ENCODE measurements around the gene GABRB2. TPM values are rescaled to one million over a fixed set of nuclear protein-coding genes. Genes with fewer than 3 reads are reported as not detected.
"Not testable (repeated sequence)": the region's sequence is repeated elsewhere in the genome, so short reads cannot be mapped to it uniquely, and the experiment has no call there.

The GABRB2 gene
- total RNA-seq, 1 experiment from 2014 or later = not detected

GRCh38 chr5:161297388-161297787, 249.1 kb downstream of the GABRB2 start:
- H3K4me1 ChIP-seq (ENCODE audit: control insufficient read depth in 1 of 2, insufficient read depth in 2 of 2, low read length in 2 of 2); DNase-seq (ENCODE audit: low read depth, low spot score); POLR2A ChIA-PET; H3K4me2 ChIP-seq (ENCODE audit: low read length); H3K9me2 ChIP-seq (ENCODE audit: insufficient read depth); ATAC-seq; H3K36me3 ChIP-seq (ENCODE audit: control insufficient read depth in 1 of 2, insufficient read depth in 2 of 2, low read length in 2 of 2); H3K9ac ChIP-seq (ENCODE audit: low read length); H3K4me3 ChIP-seq (replicated peaks in 1 of 2; ENCODE audit: low read depth in 1 of 2, low read length in 2 of 2); H3K9me3 ChIP-seq (ENCODE audit: control insufficient read depth in 1 of 2, insufficient read depth in 1 of 2, low read depth in 1 of 2, low read length in 2 of 2); H3K79me2 ChIP-seq (ENCODE audit: insufficient read depth, low read length); H3K27me3 ChIP-seq (ENCODE audit: insufficient read depth, low read length); BruUV-seq (replicated peaks); RAD21 ChIA-PET (ENCODE audit: low non-redundant PET in 1 of 2, low total read pairs in 2 of 2, uncharacterized antibody in 2 of 2, unreplicated experiment in 2 of 2); H4K20me1 ChIP-seq (ENCODE audit: insufficient read depth); H2AFZ ChIP-seq (ENCODE audit: low read depth, low read length, poor library complexity, severe bottlenecking); intact Hi-C loops (cut with micrococcal nuclease); H3K27ac ChIP-seq (ENCODE audit: low read depth, low read length); CTCF ChIA-PET: not testable (repeated sequence)

DNA sequence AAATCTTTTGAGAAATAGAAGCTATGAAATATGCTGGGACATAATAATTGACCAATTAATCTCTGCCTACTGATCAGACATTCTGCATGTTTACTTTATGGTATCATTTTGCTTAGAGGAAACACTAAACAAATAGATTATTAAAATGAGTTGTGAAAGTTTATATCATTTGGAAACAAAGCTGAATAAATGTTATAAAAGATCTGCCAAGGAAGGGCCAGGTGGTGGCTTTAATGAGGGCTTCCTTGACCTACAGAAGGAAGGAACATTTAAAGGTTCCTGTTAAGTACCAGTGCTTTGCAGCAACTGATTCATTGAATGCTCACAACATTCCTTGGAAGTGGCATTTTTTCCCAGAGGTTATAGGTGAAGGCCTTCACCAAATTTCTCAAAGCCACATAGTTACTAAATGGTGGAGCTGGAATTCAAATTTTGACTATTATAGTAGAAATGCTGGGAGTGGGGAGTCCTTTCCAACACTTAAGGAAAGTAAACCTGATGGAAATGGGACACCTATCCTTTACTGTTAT, 250.7 kb downstream of the GABRB2 start:
- Histone ChIP-seq H3K9me3 (ENCODE audit: control insufficient read depth in 1 of 2, insufficient read depth in 1 of 2, low read depth in 1 of 2, low read length in 2 of 2) (peaks cover 3 to 8% of the 10 kb centered on the region in 2 experiments; a peak in 2 of 4 replicates), H3K9me2 (ENCODE audit: insufficient read depth) (no peaks in the 10 kb centered on the region), H2AFZ (ENCODE audit: low read depth, low read length, poor library complexity, severe bottlenecking) (no peak overlapping the region), H3K9ac (ENCODE audit: low read length) (no peak overlapping the region), H3K27ac (ENCODE audit: low read depth, low read length) (no peak overlapping the region), H3K27me3 (ENCODE audit: insufficient read depth, low read length) (no peaks in the 10 kb centered on the region), H3K79me2 (ENCODE audit: insufficient read depth, low read length) (no peaks in the 10 kb centered on the region), H3K4me2 (ENCODE audit: low read length) (no peak overlapping the region), H3K36me3 (ENCODE audit: control insufficient read depth in 1 of 2, insufficient read depth in 2 of 2, low read length in 2 of 2) (no peaks in the 10 kb centered on the region), H3K4me3 (replicated peaks in 1 of 2; ENCODE audit: low read depth in 1 of 2, low read length in 2 of 2) (no peak overlapping the region), H4K20me1 (ENCODE audit: insufficient read depth) (no peaks in the 10 kb centered on the region), H3K4me1 (ENCODE audit: control insufficient read depth in 1 of 2, insufficient read depth in 2 of 2, low read length in 2 of 2) (no peaks in the 10 kb centered on the region)
- no TSS peak for BruUV-seq (replicated peaks)
- ChIA-PET CTCF (no interaction called here), POLR2A (no interaction called here), RAD21 (ENCODE audit: low non-redundant PET in 1 of 2, low total read pairs in 2 of 2, uncharacterized antibody in 2 of 2, unreplicated experiment in 2 of 2) (no interaction called here)
- DNase-seq (ENCODE audit: low read depth, low spot score) (no peak), ATAC-seq (no peak)
- intact Hi-C loops (cut with micrococcal nuclease) = no loop called here
- no peak for TF ChIP-seq EZH2phosphoT487 (IDR thresholded peaks at IDR 0.05; ENCODE audit: borderline replicate concordance)
- TF ChIP-seq, protein P1, sequence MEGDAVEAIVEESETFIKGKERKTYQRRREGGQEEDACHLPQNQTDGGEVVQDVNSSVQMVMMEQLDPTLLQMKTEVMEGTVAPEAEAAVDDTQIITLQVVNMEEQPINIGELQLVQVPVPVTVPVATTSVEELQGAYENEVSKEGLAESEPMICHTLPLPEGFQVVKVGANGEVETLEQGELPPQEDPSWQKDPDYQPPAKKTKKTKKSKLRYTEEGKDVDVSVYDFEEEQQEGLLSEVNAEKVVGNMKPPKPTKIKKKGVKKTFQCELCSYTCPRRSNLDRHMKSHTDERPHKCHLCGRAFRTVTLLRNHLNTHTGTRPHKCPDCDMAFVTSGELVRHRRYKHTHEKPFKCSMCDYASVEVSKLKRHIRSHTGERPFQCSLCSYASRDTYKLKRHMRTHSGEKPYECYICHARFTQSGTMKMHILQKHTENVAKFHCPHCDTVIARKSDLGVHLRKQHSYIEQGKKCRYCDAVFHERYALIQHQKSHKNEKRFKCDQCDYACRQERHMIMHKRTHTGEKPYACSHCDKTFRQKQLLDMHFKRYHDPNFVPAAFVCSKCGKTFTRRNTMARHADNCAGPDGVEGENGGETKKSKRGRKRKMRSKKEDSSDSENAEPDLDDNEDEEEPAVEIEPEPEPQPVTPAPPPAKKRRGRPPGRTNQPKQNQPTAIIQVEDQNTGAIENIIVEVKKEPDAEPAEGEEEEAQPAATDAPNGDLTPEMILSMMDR (IDR thresholded peaks at IDR 0.05 in 2 of 3, conservative IDR thresholded peaks at IDR 0.05 in 1 of 3; ENCODE audit: borderline replicate concordance in 1 of 3, insufficient read depth in 1 of 3, low read depth in 2 of 3, low read length in 2 of 3) = no peak
- TF ChIP-seq EZH2 (IDR thresholded peaks at IDR 0.05) = no peak
- no peak for TF ChIP-seq ZBTB33 (IDR thresholded peaks at IDR 0.05; ENCODE audit: extremely low read depth, insufficient replicate concordance, low read length)
- TF ChIP-seq, protein P2, sequence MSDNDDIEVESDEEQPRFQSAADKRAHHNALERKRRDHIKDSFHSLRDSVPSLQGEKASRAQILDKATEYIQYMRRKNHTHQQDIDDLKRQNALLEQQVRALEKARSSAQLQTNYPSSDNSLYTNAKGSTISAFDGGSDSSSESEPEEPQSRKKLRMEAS (IDR thresholded peaks at IDR 0.05) = no peak
- TF ChIP-seq SIN3A (IDR thresholded peaks at IDR 0.05; ENCODE audit: low read depth) = no peak
- no peak for TF ChIP-seq JUND (IDR thresholded peaks at IDR 0.05)
- TF ChIP-seq ZNF274 (IDR thresholded peaks at IDR 0.05; ENCODE audit: low read depth, low read length) = no peak
- no peak for TF ChIP-seq RAD21 (IDR thresholded peaks at IDR 0.05; ENCODE audit: low read depth)
- no peak for TF ChIP-seq SRF (IDR thresholded peaks at IDR 0.05; ENCODE audit: low read depth)
- TF ChIP-seq, protein P3, sequence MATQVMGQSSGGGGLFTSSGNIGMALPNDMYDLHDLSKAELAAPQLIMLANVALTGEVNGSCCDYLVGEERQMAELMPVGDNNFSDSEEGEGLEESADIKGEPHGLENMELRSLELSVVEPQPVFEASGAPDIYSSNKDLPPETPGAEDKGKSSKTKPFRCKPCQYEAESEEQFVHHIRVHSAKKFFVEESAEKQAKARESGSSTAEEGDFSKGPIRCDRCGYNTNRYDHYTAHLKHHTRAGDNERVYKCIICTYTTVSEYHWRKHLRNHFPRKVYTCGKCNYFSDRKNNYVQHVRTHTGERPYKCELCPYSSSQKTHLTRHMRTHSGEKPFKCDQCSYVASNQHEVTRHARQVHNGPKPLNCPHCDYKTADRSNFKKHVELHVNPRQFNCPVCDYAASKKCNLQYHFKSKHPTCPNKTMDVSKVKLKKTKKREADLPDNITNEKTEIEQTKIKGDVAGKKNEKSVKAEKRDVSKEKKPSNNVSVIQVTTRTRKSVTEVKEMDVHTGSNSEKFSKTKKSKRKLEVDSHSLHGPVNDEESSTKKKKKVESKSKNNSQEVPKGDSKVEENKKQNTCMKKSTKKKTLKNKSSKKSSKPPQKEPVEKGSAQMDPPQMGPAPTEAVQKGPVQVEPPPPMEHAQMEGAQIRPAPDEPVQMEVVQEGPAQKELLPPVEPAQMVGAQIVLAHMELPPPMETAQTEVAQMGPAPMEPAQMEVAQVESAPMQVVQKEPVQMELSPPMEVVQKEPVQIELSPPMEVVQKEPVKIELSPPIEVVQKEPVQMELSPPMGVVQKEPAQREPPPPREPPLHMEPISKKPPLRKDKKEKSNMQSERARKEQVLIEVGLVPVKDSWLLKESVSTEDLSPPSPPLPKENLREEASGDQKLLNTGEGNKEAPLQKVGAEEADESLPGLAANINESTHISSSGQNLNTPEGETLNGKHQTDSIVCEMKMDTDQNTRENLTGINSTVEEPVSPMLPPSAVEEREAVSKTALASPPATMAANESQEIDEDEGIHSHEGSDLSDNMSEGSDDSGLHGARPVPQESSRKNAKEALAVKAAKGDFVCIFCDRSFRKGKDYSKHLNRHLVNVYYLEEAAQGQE (IDR thresholded peaks at IDR 0.05; ENCODE audit: low read depth) = no peak
- no peak for TF ChIP-seq TCF7L2 (IDR thresholded peaks at IDR 0.05; ENCODE audit: borderline replicate concordance, extremely low read depth, insufficient read depth, insufficient read length)
